SK-N-SH treated with all-trans-retinoic acid at 6 μM for 48 hours (cell line): ENCODE measurements around the gene GSS.

Source experiments
- CREB5 ChIP-seq: fragments of 250-450 bp; sonication (Bioruptor Pico); IDR thresholded peaks from 2 replicates; pipeline ENCODE4 v1.5.1; 2020; ENCODE audit warnings: low read depth, mild to moderate bottlenecking, moderate library complexity
- CSRNP3 ChIP-seq: fragments of 250-450 bp; sonication (Bioruptor Pico); IDR thresholded peaks from 2 replicates; pipeline ENCODE4 v1.5.1; 2021; ENCODE audit warnings: mild to moderate bottlenecking, moderate library complexity
- POU6F1 ChIP-seq: fragments of 250-450 bp; sonication (Bioruptor Pico); IDR thresholded peaks from 2 replicates; pipeline ENCODE4 v1.8.0; 2021; ENCODE audit warnings: low read depth, mild to moderate bottlenecking, moderate library complexity, borderline replicate concordance
- SNAI2 ChIP-seq: fragments of 250-450 bp; sonication (Bioruptor Pico); IDR thresholded peaks from 2 replicates; pipeline ENCODE4 v1.5.0; 2020; ENCODE audit warnings: mild to moderate bottlenecking, moderate library complexity

- no peak for TF ChIP-seq POU6F1 (CRISPR knock-in tag)
- TF ChIP-seq CREB5 (CRISPR knock-in tag) = no peak
- no peak for TF ChIP-seq CSRNP3 (CRISPR knock-in tag)
- no peak for TF ChIP-seq SNAI2
Measured at GRCh38 chr20:34883809-34884208, 71.8 kb downstream of the GSS start.
